Measurements from ENCODE around the gene LRTM1.

Gene LRTM1

GRCh38 chr3:54939557-54940300 is 11.9 kb upstream of the LRTM1 start:
- DNase-seq: no peak

GRCh38 chr3:54936561-54936960 is 8.7 kb upstream of the LRTM1 start:
- no peak for DNase-seq

DNA sequence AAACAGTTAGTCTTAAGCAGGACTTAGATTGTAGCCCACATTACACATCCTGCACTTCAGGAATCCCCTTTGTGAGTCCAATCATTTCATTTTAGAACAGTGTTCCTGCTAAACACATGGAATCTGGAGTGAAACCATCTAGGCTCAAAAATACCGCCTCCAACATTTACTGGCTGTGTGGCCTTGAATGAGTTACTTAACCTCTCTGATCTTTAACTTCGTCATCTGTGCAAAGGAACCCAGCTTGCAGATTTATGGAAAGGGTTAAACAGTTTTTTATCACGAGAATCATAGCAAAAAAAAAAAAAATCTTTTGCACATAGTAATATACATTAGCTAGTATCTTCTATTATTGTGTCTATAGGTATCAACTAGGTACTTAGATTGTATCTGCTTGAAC is 8.0 kb upstream of the LRTM1 start:
- no peak for DNase-seq

- no peak for DNase-seq
Measured at GRCh38 chr3:54932606-54933005, 4.7 kb upstream of the LRTM1 start.

DNA sequence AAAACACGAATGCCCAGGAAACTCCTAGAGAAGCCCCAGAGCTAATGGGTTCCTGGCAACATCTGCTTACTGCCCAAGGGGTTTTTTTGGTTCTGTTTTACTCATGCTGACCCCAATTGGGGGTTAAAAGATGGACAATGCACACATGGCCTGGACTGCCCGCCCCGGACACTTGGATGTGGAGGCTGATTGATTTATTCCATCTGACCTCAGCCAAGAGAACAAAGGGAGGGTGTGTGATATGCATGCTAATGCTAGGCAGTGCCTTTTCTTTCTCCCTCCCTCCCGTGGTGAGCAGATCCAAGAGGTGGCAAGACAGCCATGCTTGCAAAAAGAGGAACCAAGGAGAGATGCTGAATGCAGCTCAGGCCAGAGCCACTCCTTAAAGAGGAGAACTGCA is 3.3 kb upstream of the LRTM1 start:
- no peak for DNase-seq

DNA sequence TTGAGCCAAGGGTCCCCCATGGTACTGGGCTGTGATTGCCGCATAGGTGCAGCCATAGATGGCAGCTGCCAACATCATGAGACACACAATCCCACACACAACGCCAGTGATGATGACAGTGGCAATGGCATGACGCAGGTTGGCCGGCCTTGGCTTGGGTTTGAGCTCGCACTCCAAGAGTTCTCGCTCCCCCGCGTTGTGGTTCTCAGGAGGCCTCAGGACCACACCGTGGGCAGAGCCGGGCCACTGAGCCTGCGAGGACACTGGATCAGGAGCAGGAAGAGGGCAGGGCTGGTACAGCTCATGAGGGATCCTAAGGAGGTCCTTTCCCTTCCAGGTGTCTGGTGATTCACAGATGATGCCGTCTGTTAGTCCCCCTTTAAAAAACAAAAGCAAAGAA is 9.3 kb downstream of the LRTM1 start:
- no peak for DNase-seq

DNA sequence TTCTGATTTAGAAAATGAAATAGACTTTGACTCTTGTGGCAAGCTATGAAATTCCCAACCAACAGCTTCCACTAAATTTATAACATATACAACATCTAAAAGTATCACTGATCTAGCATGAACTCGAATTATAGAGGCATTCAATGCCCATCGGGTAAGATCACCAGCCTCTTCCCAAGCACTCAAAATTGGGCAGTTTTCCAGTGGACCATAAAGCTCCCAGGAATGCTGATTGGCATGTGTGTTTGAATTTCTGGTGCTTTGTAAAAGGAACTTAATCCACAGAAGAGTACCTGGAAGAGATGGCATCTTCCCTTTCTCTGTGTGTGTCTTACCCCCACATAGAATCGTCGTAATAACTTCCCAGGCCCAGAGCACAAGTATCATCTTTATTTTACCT is 10.0 kb downstream of the LRTM1 start:
- no peak for DNase-seq

DNA sequence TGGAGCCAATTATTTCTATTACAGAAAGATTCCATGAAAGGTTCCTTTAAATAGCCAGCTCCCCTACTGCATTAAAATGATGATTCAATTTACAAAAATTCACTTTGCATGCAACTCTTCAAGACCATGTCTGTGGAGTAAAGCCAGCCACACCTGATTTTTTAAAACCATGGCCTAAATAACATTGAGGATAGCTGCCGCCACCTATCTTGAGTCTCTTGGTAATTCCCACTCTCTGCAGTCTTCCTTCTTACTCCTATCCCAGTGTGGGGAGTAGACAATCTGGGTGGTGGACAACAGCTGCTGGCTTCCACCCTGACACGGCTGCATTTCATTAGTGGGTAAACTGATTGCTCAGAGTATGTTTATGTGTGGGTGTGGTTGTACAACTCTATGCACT is 10.7 kb downstream of the LRTM1 start:
- no peak for DNase-seq

GRCh38 chr3:54916732-54917131 is 11.1 kb downstream of the LRTM1 start:
- DNase-seq: no peak

GRCh38 chr3:54915976-54916375 is 11.9 kb downstream of the LRTM1 start:
- no peak for DNase-seq

DNA sequence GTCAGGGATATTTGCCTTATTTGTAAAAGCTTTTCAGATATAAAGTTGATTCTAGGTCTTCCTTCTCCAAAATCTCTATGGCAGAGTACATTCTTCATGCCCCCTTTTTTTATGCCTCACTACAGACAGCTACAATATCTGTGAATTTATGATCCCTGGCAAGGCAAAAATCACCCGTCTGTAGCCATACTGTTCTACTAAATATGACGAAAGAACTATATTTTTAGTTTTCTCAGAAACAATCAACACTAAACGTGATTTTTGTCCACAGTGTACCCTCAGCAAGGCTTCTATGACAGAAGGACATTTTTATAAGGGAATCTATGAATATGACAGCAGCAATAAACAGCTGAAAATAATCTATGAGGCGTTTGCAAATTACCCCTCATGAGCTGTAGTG is 12.7 kb downstream of the LRTM1 start:
- DNase-seq: no peak

DNA sequence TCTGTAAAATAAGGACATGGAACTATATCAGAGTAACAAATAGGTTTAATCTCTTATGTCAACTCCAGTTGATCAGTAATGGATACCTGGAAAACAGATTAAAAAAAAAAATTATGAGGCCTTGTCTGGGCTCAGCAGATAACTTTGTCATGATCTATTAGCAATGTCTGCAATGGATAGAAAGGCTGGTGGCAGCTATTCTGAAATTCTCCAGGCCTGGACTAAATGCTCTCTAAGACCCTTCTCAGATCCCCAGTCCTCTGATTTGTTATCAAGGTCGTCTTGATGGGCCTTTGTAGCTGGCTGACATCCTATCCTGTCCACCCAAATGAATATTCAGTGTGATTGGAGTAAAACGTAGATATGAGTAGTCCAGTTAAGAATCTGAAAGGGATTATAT is 13.7 kb downstream of the LRTM1 start:
- no peak for DNase-seq

GRCh38 chr3:54909191-54909590 is 18.7 kb downstream of the LRTM1 start:
- no peak for DNase-seq

- DNase-seq: no peak
Measured at GRCh38 chr3:54906763-54907162, 21.1 kb downstream of the LRTM1 start.

- no peak for DNase-seq
Measured at GRCh38 chr3:54905920-54906319, 21.9 kb downstream of the LRTM1 start.

GRCh38 chr3:54905261-54905888 is 22.5 kb downstream of the LRTM1 start:
- DNase-seq: no peak

GRCh38 chr3:54901906-54902685 is 25.8 kb downstream of the LRTM1 start:
- no peak for DNase-seq

DNA sequence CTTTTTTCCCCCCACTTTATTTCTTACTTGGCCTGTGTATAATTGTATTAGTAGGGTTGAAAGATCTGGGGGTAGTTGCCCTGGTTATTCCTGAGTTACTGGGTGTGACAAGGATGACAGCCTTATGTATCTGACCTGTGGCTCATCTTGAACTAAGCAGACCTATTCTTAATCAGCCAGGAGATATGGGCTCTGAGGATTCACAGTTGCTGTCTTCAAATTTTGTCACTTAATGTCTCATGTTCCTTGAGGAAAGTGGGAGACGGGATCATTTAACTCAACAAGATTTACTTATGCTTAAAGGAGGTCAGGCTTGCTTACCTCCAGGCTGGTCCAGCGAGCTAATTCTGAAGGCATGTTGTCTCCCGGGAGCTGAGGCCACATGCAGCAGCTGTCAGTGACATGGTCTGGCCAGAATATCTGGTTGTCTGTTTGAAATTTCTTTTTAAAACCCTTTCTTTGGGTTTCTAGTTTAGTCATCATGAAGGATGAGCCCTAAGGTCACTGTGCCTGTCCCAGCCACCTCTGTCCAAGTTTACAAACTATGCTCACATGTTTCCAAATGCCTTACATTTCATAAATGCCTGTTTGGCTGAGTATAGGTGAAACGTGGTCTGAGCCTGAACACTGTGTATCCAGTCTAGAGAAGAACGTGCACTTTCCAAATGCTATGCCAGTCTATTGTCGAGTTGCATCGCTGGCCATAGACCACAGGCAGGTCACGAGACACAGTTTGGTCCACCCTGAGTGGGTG is 26.8 kb downstream of the LRTM1 start:
- no peak for DNase-seq

DNA sequence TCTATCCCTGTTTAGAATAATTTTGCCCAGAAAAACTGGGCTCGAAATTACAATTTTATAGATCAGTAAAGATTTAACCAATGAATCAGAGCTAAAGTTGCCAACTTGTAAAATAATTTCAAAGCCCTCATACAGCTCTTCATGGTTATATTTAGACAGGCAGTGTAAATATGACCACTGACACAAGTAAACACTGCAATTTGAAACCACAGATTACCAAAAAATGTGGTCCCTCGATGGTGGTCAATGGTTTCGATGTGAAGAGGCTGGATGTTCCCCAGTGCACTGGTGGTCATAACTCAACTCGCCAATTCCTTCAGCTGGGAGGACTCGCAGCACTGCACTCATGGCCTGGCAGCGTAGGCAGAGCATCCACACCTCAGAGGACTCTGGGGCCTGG is 28.6 kb downstream of the LRTM1 start:
- DNase-seq: no peak

DNA sequence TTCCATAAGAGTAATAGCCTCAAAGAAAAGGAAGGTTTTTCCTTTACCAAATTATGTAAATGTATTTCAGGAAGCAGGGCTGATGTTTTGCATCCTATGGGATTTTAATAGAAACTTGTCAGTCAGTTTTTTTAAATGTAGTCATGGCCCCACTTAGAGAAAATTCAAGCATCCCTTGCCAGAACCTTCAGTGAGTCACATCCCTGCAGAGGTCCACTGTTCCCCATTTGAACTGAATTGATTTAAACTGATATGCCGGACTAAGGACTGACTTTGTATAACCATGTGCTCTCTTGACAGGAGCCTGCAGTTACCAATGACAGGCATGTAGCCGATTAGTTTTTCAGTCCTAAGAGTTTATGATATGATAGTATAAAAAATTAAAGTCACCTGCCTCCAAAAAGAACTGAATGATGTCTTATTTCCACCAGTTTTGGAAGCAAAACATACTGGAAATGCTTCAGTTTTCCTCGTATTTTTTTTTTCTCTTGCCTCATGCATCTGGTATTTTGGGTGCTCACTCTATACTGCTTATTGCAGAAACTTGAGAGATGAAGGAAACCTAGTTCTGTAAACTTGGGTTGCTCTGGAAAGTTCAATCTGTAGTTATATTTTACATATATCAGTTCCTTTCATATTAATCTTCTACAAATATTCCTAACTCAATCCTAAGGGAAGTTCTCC is 30.7 kb downstream of the LRTM1 start:
- DNase-seq: no peak

GRCh38 chr3:54895613-54896012 is 32.2 kb downstream of the LRTM1 start:
- no peak for DNase-seq

GRCh38 chr3:54892168-54892567 is 35.7 kb downstream of the LRTM1 start:
- no peak for DNase-seq
